Osteoblast (primary cell): ENCODE measurements around the gene PLEKHG4B. TPM values are rescaled to one million over a fixed set of nuclear protein-coding genes. Genes with fewer than 3 reads are reported as not detected.

ENCODE experiments used
- DNase-seq: peaks from one replicate; pipeline ENCODE4 v3.0.0; 2011; ENCODE audit warnings: low spot score, mixed read lengths; ENCODE audit not compliant: insufficient read length; ENCODE audit errors: missing footprints
- H2AFZ ChIP-seq: 2 replicates; pipeline ENCODE4 v1.6.0; 2011; ENCODE audit warnings: mild to moderate bottlenecking, low read length
- H3K27ac ChIP-seq: 2 replicates; pipeline ENCODE4 v1.5.1; 2011; ENCODE audit warnings: mild to moderate bottlenecking, low read depth, low read length, moderate library complexity
- H3K27me3 ChIP-seq: 2 replicates; pipeline ENCODE4 v1.6.0; 2012; ENCODE audit warnings: mild to moderate bottlenecking, control low read depth, inconsistent platforms, low read length, moderate library complexity; ENCODE audit not compliant: insufficient read depth
- H3K36me3 ChIP-seq: 2 replicates; pipeline ENCODE4 v1.5.1; 2011; ENCODE audit warnings: mild to moderate bottlenecking, low read length, control low read depth, moderate library complexity; ENCODE audit not compliant: insufficient read depth
- H3K4me1 ChIP-seq: 2 replicates; pipeline ENCODE4 v1.5.1; 2011; ENCODE audit warnings: mild to moderate bottlenecking, low read length, control low read depth, moderate library complexity; ENCODE audit not compliant: insufficient read depth
- H3K4me2 ChIP-seq: 2 replicates; pipeline ENCODE4 v1.6.0; 2011; ENCODE audit warnings: mild to moderate bottlenecking, low read length; ENCODE audit not compliant: insufficient read depth
- H3K4me3 ChIP-seq: fragments of 200-600 bp; sonication (generic); 3 replicates; pipeline ENCODE4 v1.5.1; 2012; ENCODE audit warnings: mild to moderate bottlenecking, low read length, inconsistent platforms; ENCODE audit not compliant: insufficient read depth
- H3K79me2 ChIP-seq: 2 replicates; pipeline ENCODE4 v1.6.0; 2012; ENCODE audit warnings: mild to moderate bottlenecking, low read length, control low read depth, inconsistent platforms; ENCODE audit not compliant: insufficient read depth
- H3K9me3 ChIP-seq: 2 replicates; pipeline ENCODE4 v1.5.1; 2011; ENCODE audit warnings: low read depth, low read length, control low read depth
- H4K20me1 ChIP-seq: 2 replicates; pipeline ENCODE4 v1.6.0; 2012; ENCODE audit warnings: mild to moderate bottlenecking, low read length, control low read depth; ENCODE audit not compliant: insufficient read depth
- CTCF ChIP-seq: IDR thresholded peaks from 2 replicates; pipeline ENCODE4 v1.5.1; 2011; ENCODE audit warnings: mild to moderate bottlenecking, low read depth, low read length, moderate library complexity; ENCODE audit errors: extremely low read depth
- total RNA-seq: library from RNA; depleted of rRNA; stranded (reverse); fragments of >200 nt; gene quantifications from 2 replicates; pipeline ENCODE4 v1.2.3, GENCODE V29; 2012

PLEKHG4B gene
- total RNA-seq, 1 donor = 0.36 TPM

- H2AFZ ChIP-seq = no peak overlapping the region
- no peaks in the 10 kb centered on the region for H3K4me1 ChIP-seq
- DNase-seq = no peak
- no peak for TF ChIP-seq CTCF
- no peaks in the 10 kb centered on the region for H3K9me3 ChIP-seq
- H3K4me3 ChIP-seq = no peak overlapping the region
- H3K27ac ChIP-seq = no peak overlapping the region
- H3K4me2 ChIP-seq = no peak overlapping the region
- H3K27me3 ChIP-seq = no peaks in the 10 kb centered on the region
- peaks cover 25% of the 10 kb centered on the region for H4K20me1 ChIP-seq
- peaks cover 21% of the 10 kb centered on the region for H3K79me2 ChIP-seq
- peaks cover 21% of the 10 kb centered on the region for H3K36me3 ChIP-seq
These were observed 109.7 kb downstream of the PLEKHG4B start for GRCh38 chr5:201672-202071.

- no peak overlapping the region for H3K27ac ChIP-seq
- no peaks in the 10 kb centered on the region for H3K9me3 ChIP-seq
- H3K36me3 ChIP-seq = peaks cover 21% of the 10 kb centered on the region
- H4K20me1 ChIP-seq = peaks cover 40% of the 10 kb centered on the region
- peaks cover 38% of the 10 kb centered on the region for H3K79me2 ChIP-seq
- H2AFZ ChIP-seq = no peak overlapping the region
- peaks cover 3% of the 10 kb centered on the region for H3K4me1 ChIP-seq
- no peak for TF ChIP-seq CTCF
- DNase-seq = peak; percentile 74
- no peak overlapping the region for H3K4me3 ChIP-seq
- H3K4me2 ChIP-seq = no peak overlapping the region
- H3K27me3 ChIP-seq = no peaks in the 10 kb centered on the region
These were observed 111.4 kb downstream of the PLEKHG4B start for GRCh38 chr5:203246-203930.

GRCh38 chr5:204001-204400 lies 112.0 kb downstream of the PLEKHG4B start:
- no peak overlapping the region for H3K27ac ChIP-seq
- no peak overlapping the region for H3K4me3 ChIP-seq
- peak; percentile 53 for DNase-seq
- H3K9me3 ChIP-seq = no peaks in the 10 kb centered on the region
- H3K4me1 ChIP-seq = peaks cover 3% of the 10 kb centered on the region
- TF ChIP-seq CTCF = no peak
- peaks cover 44% of the 10 kb centered on the region for H3K79me2 ChIP-seq
- peaks cover 21% of the 10 kb centered on the region for H3K36me3 ChIP-seq
- peaks cover 44% of the 10 kb centered on the region for H4K20me1 ChIP-seq
- H3K27me3 ChIP-seq = no peaks in the 10 kb centered on the region
- no peak overlapping the region for H2AFZ ChIP-seq
- H3K4me2 ChIP-seq = no peak overlapping the region

- H3K27me3 ChIP-seq = no peaks in the 10 kb centered on the region
- H3K9me3 ChIP-seq = no peaks in the 10 kb centered on the region
- no peak for TF ChIP-seq CTCF
- DNase-seq = no peak
- H4K20me1 ChIP-seq = peaks cover 45% of the 10 kb centered on the region
- no peak overlapping the region for H3K4me3 ChIP-seq
- no peak overlapping the region for H3K4me2 ChIP-seq
- peaks cover 21% of the 10 kb centered on the region for H3K36me3 ChIP-seq
- no peak overlapping the region for H3K27ac ChIP-seq
- peaks cover 44% of the 10 kb centered on the region for H3K79me2 ChIP-seq
- H2AFZ ChIP-seq = no peak overlapping the region
- peaks cover 3% of the 10 kb centered on the region for H3K4me1 ChIP-seq
These were observed 112.5 kb downstream of the PLEKHG4B start for GRCh38 chr5:204462-204861.
